ENCODE measurements around the gene RNF41.

GRCh38 chr12:56197921-56198635 lies 23.6 kb downstream of the RNF41 start:
- TF ChIP-seq CTCF (IDR thresholded peaks at IDR 0.05; ENCODE audit: insufficient read depth, low read length, poor library complexity, severe bottlenecking), result no peak
- no peak for TF ChIP-seq EZH2phosphoT487 (conservative IDR thresholded peaks at IDR 0.05; ENCODE audit: low read length)

Measured in SU-DHL-6 (cell line).